MM.1S (cell line): Measurements from ENCODE around the gene CASTOR1.

Experiments
- CTCF ChIP-seq: fragments of 300-600 bp; sonication (generic); IDR thresholded peaks from 2 replicates; pipeline ENCODE4 v1.5.1; 2016; ENCODE audit warnings: antibody characterized with exemption, low read length, mixed read lengths
- EZH2 ChIP-seq: fragments of 300-600 bp; sonication (generic); optimal IDR thresholded peaks from 2 replicates; pipeline ENCODE3; 2017; ENCODE audit warnings: low read depth, mild to moderate bottlenecking, antibody characterized with exemption, low read length, mixed read lengths
- EZH2phosphoT487 ChIP-seq: fragments of 300-600 bp; sonication (generic); IDR thresholded peaks from 2 replicates; pipeline ENCODE4 v1.6.1; 2018; ENCODE audit warnings: antibody characterized with exemption, low read length

GRCh38 chr22:30244641-30245040 lies 44.7 kb downstream of the CASTOR1 start:
- TF ChIP-seq CTCF, result no peak
- TF ChIP-seq EZH2, result no peak
- no peak for TF ChIP-seq EZH2phosphoT487
